Suprapubic skin (tissue), 4 donors: ENCODE data around the gene ALPI.

Experiments
- CTCF ChIP-seq, 2 donors: fragments of 200-600 bp in 1 of 2; fragments of 450-650 bp in 1 of 2; sonication (generic) in 1 of 2; IDR thresholded peaks; one replicate each; pipeline ENCODE4 v1.5.1; 2016 to 2019; ENCODE audit warnings: antibody characterized with exemption in 2 of 2, mild to moderate bottlenecking in 1 of 2, moderate library complexity in 1 of 2
- EP300 ChIP-seq: sonication (generic); formaldehyde crosslinking; IDR thresholded peaks from one replicate; pipeline ENCODE4 v1.6.1; 2017; ENCODE audit warnings: antibody characterized with exemption
- POLR2A ChIP-seq, 2 donors: fragments of 450-650 bp; IDR thresholded peaks; one replicate each; pipeline ENCODE4 v1.6.1; 2017; ENCODE audit warnings: antibody characterized with exemption in 2 of 2, mild to moderate bottlenecking in 2 of 2, moderate library complexity in 2 of 2
- POLR2AphosphoS5 ChIP-seq, 3 donors: sonication (generic); formaldehyde crosslinking; IDR thresholded peaks; one replicate each; pipeline ENCODE4 v1.6.1; 2017; ENCODE audit warnings: antibody characterized with exemption in 3 of 3

GRCh38 chr2:232459419-232460035 lies 3.6 kb downstream of the ALPI start:
- TF ChIP-seq POLR2A (IDR thresholded peaks at IDR 0.05) (no peak), CTCF (IDR thresholded peaks at IDR 0.05) (no peak), POLR2AphosphoS5 (IDR thresholded peaks at IDR 0.05) (no peak), EP300 (no peak)
